Thyroid gland (tissue), 4 donors: Measurements from ENCODE around the gene PNMA8C. TPM values are rescaled to one million over a fixed set of nuclear protein-coding genes. Genes with fewer than 3 reads are reported as not detected.

Experiments used
- DNase-seq, 2 donors: peaks; one replicate each; pipeline ENCODE4 v3.0.0-alpha.2; 2019
- H3K27ac ChIP-seq, 3 donors: fragments of 200-600 bp; sonication (generic); 1 replicate in 2 of 3; 2 replicates in 1 of 3; pipeline ENCODE4 v1.5.1; 2016 to 2019; ENCODE audit warnings: mild to moderate bottlenecking in 1 of 3, moderate library complexity in 1 of 3
- H3K27me3 ChIP-seq: fragments of 200-600 bp; sonication (generic); one replicate; pipeline ENCODE4 v1.5.1; 2019
- H3K36me3 ChIP-seq, 2 donors: fragments of 200-600 bp; sonication (generic); one replicate each; pipeline ENCODE4 v1.5.1; 2016 to 2019
- H3K4me1 ChIP-seq, 2 donors: fragments of 200-600 bp; sonication (generic); one replicate each; pipeline ENCODE4 v1.5.1; 2017 to 2019
- H3K4me3 ChIP-seq, 3 donors: fragments of 200-600 bp; sonication (generic); replicated peaks in 1 of 3; 1 replicate in 2 of 3; 2 replicates in 1 of 3; pipeline ENCODE4 v1.5.1; 2016; ENCODE audit warnings: mild to moderate bottlenecking in 1 of 3
- H3K9me3 ChIP-seq: fragments of 200-600 bp; sonication (generic); one replicate; pipeline ENCODE4 v1.5.1; 2017
- POLR2A ChIP-seq, 2 donors: fragments of 450-650 bp; IDR thresholded peaks; one replicate each; pipeline ENCODE4 v1.6.1; 2017; ENCODE audit warnings: antibody characterized with exemption in 2 of 2, mild to moderate bottlenecking in 2 of 2, moderate library complexity in 1 of 2
- WGBS, 2 donors: methylation state at CpG; one replicate each; pipeline ENCODE4 v1.1.5; 2017; 5-methylcytosine and 5-hydroxymethylcytosine counted together
- intact Hi-C: fragments of 100-400 bp; cut with DNase I; formaldehyde crosslinking; loops from one replicate; pipeline ENCODE4 v1.15.1; 2023
- total RNA-seq, 4 donors: library from RNA; depleted of rRNA; stranded (reverse); fragments of >200 nt; gene quantifications; one replicate each; pipeline ENCODE4 v1.2.3, GENCODE V29; 2016
- TF ChIP-seq, protein P1 (sequence below), 6 experiments: fragments of 200-600 bp in 3 of 6; fragments of 450-650 bp in 3 of 6; sonication (generic) in 3 of 6; IDR thresholded peaks; one replicate each; pipeline ENCODE4 v1.5.1; 2016 to 2019; ENCODE audit warnings: antibody characterized with exemption in 6 of 6, mild to moderate bottlenecking in 2 of 6, inconsistent platforms in 1 of 6, moderate library complexity in 1 of 6

Gene PNMA8C
- total RNA-seq, 4 donors from 2014 or later, result 0.11 TPM; not detected in 3

DNA sequence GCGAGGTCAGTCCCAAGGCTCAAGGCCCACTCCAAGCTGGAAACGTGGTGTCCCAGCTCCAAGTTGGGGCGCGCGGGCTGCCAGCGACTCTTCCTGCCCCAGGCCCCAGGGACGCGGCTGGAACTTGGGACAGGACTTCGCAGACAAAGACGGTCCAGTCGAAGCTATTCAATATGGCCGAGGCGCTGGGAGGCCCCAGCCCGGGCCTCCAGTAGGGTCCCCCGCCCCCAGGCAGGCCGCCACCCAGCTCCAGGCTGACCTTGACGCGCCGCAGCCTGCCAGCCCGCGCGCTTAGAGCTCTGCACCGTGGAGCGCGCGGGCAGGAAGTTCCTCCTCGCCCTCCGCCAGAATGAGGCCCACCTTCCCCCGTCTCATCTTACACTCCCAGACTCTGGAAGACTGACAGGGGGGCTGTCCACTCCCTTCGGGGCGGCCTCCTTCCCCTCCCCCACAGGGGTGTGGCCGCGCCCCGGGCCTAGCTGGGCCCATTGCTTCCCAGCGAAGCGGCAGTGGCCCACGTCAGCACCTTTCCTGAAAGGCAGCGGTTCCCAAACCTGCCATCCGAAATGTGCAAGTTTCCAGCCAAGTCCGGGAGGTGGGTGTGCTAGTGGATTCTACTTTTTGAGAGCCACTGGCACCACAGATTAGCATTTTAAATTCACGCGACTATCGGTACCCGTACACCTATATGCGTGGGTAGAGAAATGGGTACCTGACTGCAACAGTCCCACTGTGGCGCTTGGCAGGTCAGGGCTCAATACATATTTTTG is 15.3 kb downstream of the PNMA8C start, which contains the start of gene CCDC8:
Gene CCDC8, minus strand, starts transcription at position 303 of the 770 bp plus-strand sequence. CDS start 754 bp downstream, outside the sequence.
- intact Hi-C loops, result no loop called here
- 15 to 34% methylated on average over 13 to 30 of the region's 46 CpGs for WGBS, 2 donors
- peaks cover 28 to 40% of the 10 kb centered on the region in 2 donors for H3K4me1 ChIP-seq
- no peaks in the 10 kb centered on the region for H3K27me3 ChIP-seq
- peak within 1 kb of the TSS; percentile 16 to 42 (median 37) for H3K4me3 ChIP-seq
- no peaks in the 10 kb centered on the region for H3K36me3 ChIP-seq
- H3K9me3 ChIP-seq, result no peaks in the 10 kb centered on the region
- peak; percentile 94 to 96 for DNase-seq
- peak within 1 kb of the TSS; percentile 69 to 84 (median 82) for H3K27ac ChIP-seq
- peak; percentile 27 to 98 for TF ChIP-seq POLR2A (IDR thresholded peaks at IDR 0.05)
- TF ChIP-seq, protein P1, sequence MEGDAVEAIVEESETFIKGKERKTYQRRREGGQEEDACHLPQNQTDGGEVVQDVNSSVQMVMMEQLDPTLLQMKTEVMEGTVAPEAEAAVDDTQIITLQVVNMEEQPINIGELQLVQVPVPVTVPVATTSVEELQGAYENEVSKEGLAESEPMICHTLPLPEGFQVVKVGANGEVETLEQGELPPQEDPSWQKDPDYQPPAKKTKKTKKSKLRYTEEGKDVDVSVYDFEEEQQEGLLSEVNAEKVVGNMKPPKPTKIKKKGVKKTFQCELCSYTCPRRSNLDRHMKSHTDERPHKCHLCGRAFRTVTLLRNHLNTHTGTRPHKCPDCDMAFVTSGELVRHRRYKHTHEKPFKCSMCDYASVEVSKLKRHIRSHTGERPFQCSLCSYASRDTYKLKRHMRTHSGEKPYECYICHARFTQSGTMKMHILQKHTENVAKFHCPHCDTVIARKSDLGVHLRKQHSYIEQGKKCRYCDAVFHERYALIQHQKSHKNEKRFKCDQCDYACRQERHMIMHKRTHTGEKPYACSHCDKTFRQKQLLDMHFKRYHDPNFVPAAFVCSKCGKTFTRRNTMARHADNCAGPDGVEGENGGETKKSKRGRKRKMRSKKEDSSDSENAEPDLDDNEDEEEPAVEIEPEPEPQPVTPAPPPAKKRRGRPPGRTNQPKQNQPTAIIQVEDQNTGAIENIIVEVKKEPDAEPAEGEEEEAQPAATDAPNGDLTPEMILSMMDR (IDR thresholded peaks at IDR 0.05), result no peak

DNA sequence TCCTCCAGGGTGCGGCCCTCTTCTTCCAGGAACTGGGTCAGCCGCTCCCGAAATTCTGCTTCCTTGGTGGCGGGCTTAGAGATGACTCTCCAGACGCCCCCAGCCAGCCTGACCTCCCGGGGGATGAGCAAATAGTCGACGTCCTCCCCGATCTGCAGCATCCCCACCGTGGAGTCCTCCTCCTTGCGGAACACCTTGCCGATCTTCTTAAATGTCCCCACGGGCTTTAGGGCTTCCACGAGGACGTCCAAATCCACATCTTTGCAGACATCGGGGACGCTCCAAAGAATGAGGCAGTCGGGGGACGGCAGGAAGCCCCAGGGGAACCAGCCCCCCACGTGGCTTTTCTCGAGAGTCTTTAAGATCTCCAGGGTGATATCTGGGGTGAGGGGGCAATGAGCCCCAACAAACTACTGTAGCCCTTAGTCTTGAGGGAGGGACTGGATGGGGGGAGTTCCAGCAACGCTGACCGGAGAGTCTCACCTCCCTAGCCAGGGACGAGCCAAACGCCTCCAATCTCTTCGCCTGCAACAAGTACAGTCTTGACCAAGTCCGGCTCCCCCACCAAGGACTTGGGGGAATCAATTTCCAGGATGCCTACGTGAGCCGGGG is 16.0 kb downstream of the PNMA8C start:
- intact Hi-C loops, result no loop called here
- Histone ChIP-seq H3K36me3 (no peaks in the 10 kb centered on the region), H3K4me3 (peak overlapping the region; percentile 16 to 42 (median 37)), H3K27me3 (no peaks in the 10 kb centered on the region), H3K4me1 (peaks cover 33 to 44% of the 10 kb centered on the region in 2 donors), H3K9me3 (no peaks in the 10 kb centered on the region), H3K27ac (peak overlapping the region; percentile 69 to 84 (median 75))
- 7 to 8% methylated on average over 9 to 21 of the region's 29 CpGs for WGBS, 2 donors
- TF ChIP-seq, protein P1 (IDR thresholded peaks at IDR 0.05), result peak in 1 of 6 experiments; percentile 1
- no peak for TF ChIP-seq POLR2A (IDR thresholded peaks at IDR 0.05)
- DNase-seq, result no peak

DNA sequence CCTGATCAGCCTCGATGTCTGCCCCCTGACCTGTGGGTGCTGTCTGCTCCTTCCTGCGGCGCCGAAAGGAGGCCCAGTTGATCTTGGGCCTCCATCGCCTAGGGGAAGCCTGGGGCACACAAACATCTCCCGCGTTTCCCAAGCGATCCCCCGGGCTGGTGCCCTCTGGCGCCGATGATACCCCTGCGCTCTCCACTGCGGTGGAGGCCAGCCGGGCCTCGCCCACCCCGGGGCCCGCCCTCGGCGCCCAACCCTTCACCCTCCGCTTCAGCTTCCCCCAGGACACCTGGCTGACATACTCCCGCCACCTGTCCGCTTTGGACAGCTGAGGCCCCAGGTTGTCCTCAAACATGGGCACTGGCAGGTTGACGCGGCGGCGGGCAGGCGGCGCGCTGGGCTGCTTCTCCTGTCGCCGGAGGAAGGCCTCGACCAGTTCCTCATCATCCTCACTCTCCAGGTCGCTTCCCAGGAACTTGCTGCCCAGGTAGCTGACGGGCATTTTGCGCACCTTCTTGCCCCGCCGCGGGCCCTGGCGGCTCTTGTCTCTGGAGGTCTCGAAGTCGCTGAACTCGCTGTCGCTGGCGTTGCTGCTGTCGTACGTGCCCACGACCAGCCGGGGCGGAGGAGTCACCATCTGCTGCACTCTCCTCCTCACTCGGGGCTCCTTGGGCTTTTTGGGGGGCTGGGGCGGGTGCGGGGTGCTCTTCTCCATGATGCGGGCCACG is 16.6 kb downstream of the PNMA8C start:
- H3K9me3 ChIP-seq, result no peaks in the 10 kb centered on the region

DNA sequence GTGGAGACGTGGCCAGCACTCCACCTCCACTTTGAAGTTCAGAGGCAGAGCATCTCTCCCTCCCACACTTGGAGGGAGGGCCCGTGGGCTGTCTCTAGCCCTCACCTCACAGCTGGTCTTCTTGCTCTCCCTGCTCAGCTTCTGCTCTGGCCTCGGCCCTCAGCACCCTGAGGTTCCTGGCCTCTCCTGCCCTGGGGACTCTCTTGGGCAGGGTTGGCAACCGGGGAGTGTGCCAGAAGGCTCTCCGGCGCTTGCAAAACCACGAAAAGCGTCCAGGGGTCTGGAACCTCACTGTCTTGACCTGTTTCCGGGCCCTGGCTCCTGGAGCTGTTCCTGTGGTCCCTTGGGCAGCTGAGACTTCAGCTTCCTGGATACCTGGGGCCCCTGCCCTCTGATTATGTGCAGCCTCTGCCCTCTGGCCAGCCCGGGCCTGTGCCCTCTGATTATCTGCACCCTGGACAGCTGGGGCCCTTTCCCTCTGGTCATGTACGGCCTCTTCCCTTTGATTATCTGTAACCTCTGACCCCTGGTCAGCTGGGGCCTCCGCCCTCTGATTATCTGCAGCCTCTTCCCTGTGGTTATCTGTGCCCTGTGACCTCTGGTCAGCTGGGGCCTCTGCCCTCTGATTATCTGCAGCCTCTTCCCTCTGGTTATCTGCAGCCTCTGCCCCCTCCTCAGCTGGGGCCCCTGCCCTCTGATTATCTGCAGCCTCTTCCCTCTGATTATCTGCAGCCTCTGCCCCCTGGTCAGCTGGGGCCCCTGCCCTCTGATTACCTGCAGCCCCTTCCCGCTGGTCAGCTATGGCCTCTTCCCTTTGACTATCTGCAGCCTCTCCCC is 17.4 kb downstream of the PNMA8C start:
- no peak for TF ChIP-seq POLR2A (IDR thresholded peaks at IDR 0.05)
- TF ChIP-seq, protein P1 (IDR thresholded peaks at IDR 0.05), result no peak
- Histone ChIP-seq H3K27ac (peak overlapping the region in 2 of 3 donors; percentile 69 to 84), H3K36me3 (no peaks in the 10 kb centered on the region), H3K4me1 (peaks cover 33 to 39% of the 10 kb centered on the region in 2 donors), H3K9me3 (no peaks in the 10 kb centered on the region), H3K4me3 (peak overlapping the region; percentile 16 to 42 (median 37)), H3K27me3 (no peaks in the 10 kb centered on the region)
- WGBS, 2 donors, result 56 to 66% methylated on average over 6 to 12 of the region's 13 CpGs
- no peak for DNase-seq
- intact Hi-C loops, result no loop called here

More for the DNA sequence above, 16.6 kb downstream of the PNMA8C start:
- WGBS, 2 donors, result 28 to 43% methylated on average over 2 to 34 of the region's 54 CpGs
- Histone ChIP-seq H3K27ac (peak overlapping the region in 2 of 3 donors; percentile 69 to 84), H3K36me3 (no peaks in the 10 kb centered on the region), H3K27me3 (no peaks in the 10 kb centered on the region), H3K4me1 (peaks cover 33 to 44% of the 10 kb centered on the region in 2 donors), H3K4me3 (peak overlapping the region; percentile 16 to 42 (median 37))
- TF ChIP-seq, protein P1 (IDR thresholded peaks at IDR 0.05), result peak in 2 of 6 experiments; percentile 1 to 17
- no peak for TF ChIP-seq POLR2A (IDR thresholded peaks at IDR 0.05)
- intact Hi-C loops, result no loop called here
- peak; percentile 35 to 38 for DNase-seq
